Hepatocyte (in vitro differentiated cells): Measurements from ENCODE around the gene ADAMTS9. TPM values are rescaled to one million over a fixed set of nuclear protein-coding genes. Genes with fewer than 3 reads are reported as not detected.

ENCODE experiments used
- DNase-seq: peaks from one replicate; pipeline ENCODE4 v3.0.0-alpha.2; 2016; ENCODE audit warnings: low spot score
- H2AFZ ChIP-seq: fragments of 200-600 bp; sonication (generic); 2 replicates; pipeline ENCODE4 v1.6.0; 2016; ENCODE audit warnings: antibody characterized with exemption, mild to moderate bottlenecking
- H3K27ac ChIP-seq: fragments of 200-600 bp; sonication (generic); 2 replicates; pipeline ENCODE4 v1.5.1; 2016; ENCODE audit warnings: mild to moderate bottlenecking
- H3K27me3 ChIP-seq: fragments of 200-600 bp; sonication (generic); 2 replicates; pipeline ENCODE4 v1.6.1; 2016
- H3K36me3 ChIP-seq: fragments of 200-600 bp; sonication (generic); replicated peaks from 2 replicates; pipeline ENCODE4 v1.5.1; 2016; ENCODE audit warnings: low read depth; ENCODE audit not compliant: insufficient read depth
- H3K4me1 ChIP-seq: fragments of 200-600 bp; sonication (generic); 2 replicates; pipeline ENCODE4 v1.5.1; 2016; ENCODE audit warnings: mild to moderate bottlenecking, moderate library complexity; ENCODE audit not compliant: insufficient read depth
- H3K4me2 ChIP-seq: fragments of 200-600 bp; sonication (generic); 2 replicates; pipeline ENCODE4 v1.6.0; 2016
- H3K4me3 ChIP-seq: fragments of 200-600 bp; sonication (generic); 2 replicates; pipeline ENCODE4 v1.5.1; 2016; ENCODE audit warnings: mild to moderate bottlenecking
- H3K79me2 ChIP-seq: fragments of 200-600 bp; sonication (generic); 2 replicates; pipeline ENCODE4 v1.6.0; 2017; ENCODE audit warnings: mild to moderate bottlenecking
- H3K9me2 ChIP-seq: fragments of 200-600 bp; sonication (generic); replicated peaks from 2 replicates; pipeline ENCODE4 v1.6.0; 2017; ENCODE audit warnings: mild to moderate bottlenecking; ENCODE audit not compliant: insufficient read depth
- H3K9me3 ChIP-seq: fragments of 200-600 bp; sonication (generic); 2 replicates; pipeline ENCODE4 v1.5.1; 2016; ENCODE audit warnings: low read depth, mild to moderate bottlenecking
- H4K20me1 ChIP-seq: fragments of 200-600 bp; sonication (generic); 2 replicates; pipeline ENCODE4 v1.6.0; 2016; ENCODE audit warnings: mild to moderate bottlenecking; ENCODE audit not compliant: insufficient read depth, poor library complexity, severe bottlenecking
- CTCF ChIP-seq: fragments of 200-600 bp; sonication (generic); IDR thresholded peaks from 2 replicates; pipeline ENCODE4 v1.5.1; 2016; ENCODE audit warnings: antibody characterized with exemption, mild to moderate bottlenecking; ENCODE audit not compliant: poor library complexity
- EZH2 ChIP-seq: fragments of 200-600 bp; sonication (generic); IDR thresholded peaks from 2 replicates; pipeline ENCODE4 v1.6.1; 2016; ENCODE audit warnings: antibody characterized with exemption, mild to moderate bottlenecking, borderline replicate concordance
- EZH2phosphoT487 ChIP-seq: fragments of 200-600 bp; sonication (generic); IDR thresholded peaks from one replicate; pipeline ENCODE4 v1.6.1; 2018; ENCODE audit warnings: antibody characterized with exemption, mild to moderate bottlenecking, low read depth, moderate library complexity; ENCODE audit not compliant: unreplicated experiment, severe bottlenecking
- WGBS: methylation state at CpG from one replicate; pipeline ENCODE4 v1.1.6; 2016; ENCODE audit warnings: low lambda C conversion rate; ENCODE audit errors: missing lambda C conversion rate; 5-methylcytosine and 5-hydroxymethylcytosine counted together
- polyA plus RNA-seq: library from polyadenylated mRNA; unstranded; fragments of >200 nt; fragmentation: Nextera tagmentation; extraction: Ambion mirVana; gene quantifications from 2 replicates; pipeline ENCODE4 v1.2.1, GENCODE V29; 2016
- total RNA-seq: library from RNA; depleted of rRNA; stranded (reverse); fragments of >200 nt; gene quantifications from 2 replicates; pipeline ENCODE4 v1.2.3, GENCODE V29; 2014

Gene ADAMTS9
- total and polyA plus RNA-seq, 2 experiments from 2014 or later, result 56.9 to 145 TPM

GRCh38 chr3:64623125-64623524 lies 64.7 kb downstream of the ADAMTS9 start:
- H3K27me3 ChIP-seq, result no peaks in the 10 kb centered on the region
- no peaks in the 10 kb centered on the region for H3K79me2 ChIP-seq
- H3K27ac ChIP-seq, result no peak overlapping the region
- H3K4me2 ChIP-seq, result no peak overlapping the region
- DNase-seq, result no peak
- TF ChIP-seq EZH2, result no peak
- TF ChIP-seq CTCF, result no peak
- no peak for TF ChIP-seq EZH2phosphoT487
- no peak overlapping the region for H2AFZ ChIP-seq
- H3K36me3 ChIP-seq, result no peaks in the 10 kb centered on the region
- 71% methylated on average over 2 of the region's 2 CpGs for WGBS
- H3K4me3 ChIP-seq, result no peak overlapping the region
- no peaks in the 10 kb centered on the region for H3K4me1 ChIP-seq
- H3K9me3 ChIP-seq, result no peaks in the 10 kb centered on the region
- no peaks in the 10 kb centered on the region for H3K9me2 ChIP-seq
- no peaks in the 10 kb centered on the region for H4K20me1 ChIP-seq

GRCh38 chr3:64621726-64622395 lies 65.9 kb downstream of the ADAMTS9 start:
- no peaks in the 10 kb centered on the region for H3K4me1 ChIP-seq
- no peak for DNase-seq
- WGBS, result 96% methylated on average over 8 of the region's 8 CpGs
- H3K9me3 ChIP-seq, result no peaks in the 10 kb centered on the region
- TF ChIP-seq EZH2 (no peak), CTCF (no peak), EZH2phosphoT487 (no peak)
- H3K36me3 ChIP-seq, result no peaks in the 10 kb centered on the region
- H2AFZ ChIP-seq, result no peak overlapping the region
- H3K27ac ChIP-seq, result no peak overlapping the region
- H3K9me2 ChIP-seq, result no peaks in the 10 kb centered on the region
- H3K27me3 ChIP-seq, result no peaks in the 10 kb centered on the region
- no peaks in the 10 kb centered on the region for H4K20me1 ChIP-seq
- H3K4me2 ChIP-seq, result no peak overlapping the region
- no peaks in the 10 kb centered on the region for H3K79me2 ChIP-seq
- H3K4me3 ChIP-seq, result no peak overlapping the region

- H3K9me2 ChIP-seq, result no peaks in the 10 kb centered on the region
- no peak for DNase-seq
- H3K79me2 ChIP-seq, result no peaks in the 10 kb centered on the region
- no peaks in the 10 kb centered on the region for H4K20me1 ChIP-seq
- H3K4me2 ChIP-seq, result no peak overlapping the region
- no peaks in the 10 kb centered on the region for H3K9me3 ChIP-seq
- no peak overlapping the region for H3K27ac ChIP-seq
- 96% methylated on average over 8 of the region's 8 CpGs for WGBS
- no peaks in the 10 kb centered on the region for H3K4me1 ChIP-seq
- no peaks in the 10 kb centered on the region for H3K36me3 ChIP-seq
- H3K27me3 ChIP-seq, result no peaks in the 10 kb centered on the region
- H3K4me3 ChIP-seq, result no peak overlapping the region
- no peak overlapping the region for H2AFZ ChIP-seq
- TF ChIP-seq CTCF, result no peak
- TF ChIP-seq EZH2phosphoT487, result no peak
- TF ChIP-seq EZH2, result no peak
Measured at GRCh38 chr3:64621275-64621674, 66.5 kb downstream of the ADAMTS9 start.
